Endothelial cell of umbilical vein (primary cell): ENCODE results near the gene AKAP6. TPM values are rescaled to one million over a fixed set of nuclear protein-coding genes. Genes with fewer than 3 reads are reported as not detected.

Experiments
- BruUV-seq: library from RNA; stranded (reverse); fragments of 400-500 nt; replicated peaks from 2 replicates; lab custom pipeline; 2021; lab: Mats Ljungman, UMichigan
- CTCF ChIA-PET: fragments of 300-600, 350-600 bp; sonication (Branson Sonifier 250); formaldehyde crosslinking; loops from one replicate; lab custom pipeline; 2021; ENCODE audit warnings: antibody characterized with exemption, inconsistent platforms; lab: Charles Lee
- POLR2A ChIA-PET: fragments of 300-600, 350-600 bp; sonication (Branson Sonifier 250); formaldehyde crosslinking; loops from one replicate; lab custom pipeline; 2021; ENCODE audit warnings: antibody characterized with exemption, inconsistent platforms; lab: Charles Lee
- DNase-seq: peaks from one replicate; pipeline ENCODE4 v3.0.0-alpha.2; 2011; ENCODE audit warnings: low read depth, low spot score
- FAIRE-seq: peaks from 2 replicates; lab custom pipeline; 2011; peaks lifted over from hg19 to GRCh38; lab: Jason Lieb, UNC
- H2AFZ ChIP-seq: 2 replicates; pipeline ENCODE4 v1.6.0; 2012; ENCODE audit warnings: low read depth, low read length, control low read depth, inconsistent platforms
- H3K27ac ChIP-seq: 2 replicates; pipeline ENCODE4 v1.5.1; 2011; ENCODE audit warnings: low read depth, mild to moderate bottlenecking, control low read depth, low read length, moderate library complexity; ENCODE audit not compliant: insufficient read depth
- H3K27me3 ChIP-seq, 2 experiments: 2 replicates each; pipeline versions ENCODE4 v1.6.0 to v1.6.1; 2011; ENCODE audit warnings: low read length in 2 of 2, mixed read lengths in 1 of 2; ENCODE audit not compliant: control insufficient read depth in 2 of 2, insufficient read depth in 2 of 2
- H3K36me3 ChIP-seq, 2 experiments: 2 replicates in 1 of 2; 3 replicates in 1 of 2; pipeline ENCODE4 v1.5.1; 2011; ENCODE audit warnings: low read length in 2 of 2, mild to moderate bottlenecking in 1 of 2, moderate library complexity in 1 of 2; ENCODE audit not compliant: control insufficient read depth in 2 of 2, insufficient read depth in 2 of 2; ENCODE audit errors: extremely low read depth in 1 of 2
- H3K4me1 ChIP-seq: 3 replicates; pipeline ENCODE4 v1.5.1; 2011; ENCODE audit warnings: mild to moderate bottlenecking, low read length; ENCODE audit not compliant: control insufficient read depth, insufficient read depth; ENCODE audit errors: extremely low read depth
- H3K4me2 ChIP-seq: 2 replicates; pipeline ENCODE4 v1.6.1; 2011; ENCODE audit warnings: low read length, control low read depth, mixed read lengths; ENCODE audit not compliant: insufficient read depth
- H3K4me3 ChIP-seq, 3 experiments: fragments of 200-600 bp in 1 of 3; sonication (generic), shearing (Covaris generic) in 1 of 3; replicated peaks in 1 of 3; 2 replicates each; pipeline ENCODE4 v1.5.1; 2011 to 2016; ENCODE audit warnings: control low read depth in 3 of 3, low read length in 3 of 3, mild to moderate bottlenecking in 2 of 3, inconsistent platforms in 1 of 3, low read depth in 1 of 3, moderate library complexity in 1 of 3; ENCODE audit not compliant: insufficient read depth in 1 of 3
- H3K79me2 ChIP-seq: 2 replicates; pipeline ENCODE4 v1.6.0; 2012; ENCODE audit warnings: low read length, inconsistent platforms; ENCODE audit not compliant: control insufficient read depth, insufficient read depth
- H3K9ac ChIP-seq: replicated peaks from 2 replicates; pipeline ENCODE3; 2011; ENCODE audit warnings: low read length, control low read depth; ENCODE audit not compliant: insufficient read depth; ENCODE audit errors: extremely low read depth
- H3K9me1 ChIP-seq: replicated peaks from 3 replicates; pipeline ENCODE4 v1.6.0; 2011; ENCODE audit warnings: mild to moderate bottlenecking, low read length; ENCODE audit not compliant: control insufficient read depth, insufficient read depth; ENCODE audit errors: extremely low read depth
- H3K9me3 ChIP-seq: replicated peaks from 2 replicates; pipeline ENCODE4 v1.5.1; 2012; ENCODE audit warnings: low read length, inconsistent platforms; ENCODE audit not compliant: control insufficient read depth, insufficient read depth
- H4K20me1 ChIP-seq: replicated peaks from 2 replicates; pipeline ENCODE3; 2011; ENCODE audit warnings: mild to moderate bottlenecking, low read length; ENCODE audit not compliant: control insufficient read depth, insufficient read depth; ENCODE audit errors: extremely low read depth
- CTCF ChIP-seq, 2 donors: IDR thresholded peaks; 1 replicate in 1 of 2; 2 replicates in 1 of 2; pipeline ENCODE4 v1.5.1; 2011; ENCODE audit warnings: low read length in 2 of 2, mild to moderate bottlenecking in 2 of 2, moderate library complexity in 2 of 2, control low read depth in 1 of 2, inconsistent platforms in 1 of 2, low read depth in 1 of 2; ENCODE audit not compliant: insufficient read depth in 1 of 2; ENCODE audit errors: extremely low read depth in 1 of 2
- EZH2 ChIP-seq: IDR thresholded peaks from 2 replicates; pipeline ENCODE4 v1.6.1; 2012; ENCODE audit warnings: borderline replicate concordance, low read depth, mild to moderate bottlenecking, moderate library complexity, low read length, inconsistent platforms; ENCODE audit not compliant: severe bottlenecking
- FOS ChIP-seq: IDR thresholded peaks from 2 replicates; pipeline ENCODE4 v1.6.1; 2011; ENCODE audit warnings: mild to moderate bottlenecking, low read length, moderate library complexity, borderline replicate concordance; ENCODE audit not compliant: insufficient read depth
- GATA2 ChIP-seq: IDR thresholded peaks from 2 replicates; pipeline ENCODE4 v1.7.0; 2011; ENCODE audit warnings: low read depth, mild to moderate bottlenecking, moderate library complexity, mixed read lengths, low read length; ENCODE audit not compliant: insufficient read length, insufficient read depth
- JUN ChIP-seq: IDR thresholded peaks from 2 replicates; pipeline ENCODE4 v1.6.1; 2011; ENCODE audit warnings: borderline replicate concordance, low read depth; ENCODE audit not compliant: insufficient read length, insufficient read depth
- MAX ChIP-seq: IDR thresholded peaks from 2 replicates; pipeline ENCODE4 v1.6.1; 2011; ENCODE audit not compliant: insufficient read depth, insufficient read length
- MYC ChIP-seq: IDR thresholded peaks from one replicate; pipeline ENCODE4 v1.6.1; 2011; ENCODE audit warnings: mild to moderate bottlenecking, low read depth, low read length
- POLR2A ChIP-seq: IDR thresholded peaks from 2 replicates; pipeline ENCODE4 v1.6.1; 2012; ENCODE audit warnings: low read depth, mild to moderate bottlenecking, control low read depth, low read length
- POLR2AphosphoS5 ChIP-seq: IDR thresholded peaks from 2 replicates; pipeline ENCODE4 v1.6.1; 2012; ENCODE audit warnings: low read depth, mild to moderate bottlenecking, control low read depth, low read length, moderate library complexity; ENCODE audit not compliant: insufficient read depth
- dilution Hi-C: fragments of 300-500 bp; cut with MboI; formaldehyde crosslinking; loops from one replicate; pipeline ENCODE4 v1.15.0; 2019; ENCODE audit warnings: low sequenced_read_pairs; ENCODE audit not compliant: extremely low pct_ligation_motif_present
- intact Hi-C: fragments of 100-400 bp; cut with micrococcal nuclease; formaldehyde crosslinking; loops from one replicate; pipeline ENCODE4 v1.10.0; 2022
- polyA plus RNA-seq, 4 experiments: library from polyadenylated mRNA; depleted of rRNA in 3 of 4; stranded (reverse) in 3 of 4; unstranded in 1 of 4; fragments of >200 nt; gene quantifications; 2 replicates each; pipeline versions ENCODE4 v1.2.1 to v1.2.3, GENCODE V29; 2011 to 2012; ENCODE audit warnings: missing spikeins in 1 of 4
- total RNA-seq: library from RNA; stranded (reverse); gene quantifications from 2 replicates; pipeline ENCODE4 v1.2.3, GENCODE V29; 2021

The AKAP6 gene
- total and polyA plus RNA-seq, 2 donors (not counting 3 experiments of a cell fraction or from before 2014, with no cell fraction given): 0.03 to 0.49 TPM

GRCh38 chr14:32324601-32325000, 4.5 kb upstream of the AKAP6 start:
- Histone ChIP-seq H3K9me1 (no peaks in the 10 kb centered on the region), H3K4me3 (no peak overlapping the region), H3K9ac (no peak overlapping the region), H4K20me1 (no peaks in the 10 kb centered on the region), H3K4me1 (no peaks in the 10 kb centered on the region), H3K79me2 (no peaks in the 10 kb centered on the region), H3K36me3 (no peaks in the 10 kb centered on the region), H3K9me3 (no peaks in the 10 kb centered on the region), H3K27me3 (peaks cover 4 to 7% of the 10 kb centered on the region in 2 experiments), H2AFZ (no peak overlapping the region), H3K4me2 (no peak overlapping the region), H3K27ac (no peak overlapping the region)
- CTCF ChIA-PET: no interaction called here
- dilution Hi-C loops (no loop called here), intact Hi-C loops (no loop called here)
- FAIRE-seq: no peak
- POLR2A ChIA-PET: no interaction called here
- no peak for DNase-seq
- no TSS peak for BruUV-seq
- TF ChIP-seq JUN (no peak), POLR2AphosphoS5 (no peak), MYC (no peak), CTCF (IDR thresholded peaks at IDR 0.05; ENCODE audit: extremely low read depth in 1 of 2, insufficient read depth in 1 of 2, low read depth in 1 of 2, low read length in 2 of 2) (no peak), FOS (no peak), POLR2A (no peak), MAX (no peak), EZH2 (no peak), GATA2 (no peak)
